DND-41 (cell line): ENCODE measurements around the gene NMUR1.

ENCODE experiments used
- ATAC-seq: fragments of 200-7000 bp; cut with Tn5 transposase; 3 replicates; pipeline ENCODE4 v1.9.1; 2021; ENCODE audit warnings: low read depth; ENCODE audit not compliant: insufficient read depth
- DNase-seq: peaks from one replicate; pipeline ENCODE4 v3.0.0-alpha.2; 2020
- H2AFZ ChIP-seq: 2 replicates; pipeline ENCODE4 v1.6.0; 2012; ENCODE audit warnings: low read depth, low read length
- H3K27ac ChIP-seq: 2 replicates; pipeline ENCODE4 v1.5.1; 2012; ENCODE audit warnings: low read length, inconsistent platforms
- H3K27me3 ChIP-seq: fragments of 200-600 bp; sonication (generic); 2 replicates; pipeline ENCODE4 v1.6.0; 2012; ENCODE audit warnings: low read length, mild to moderate bottlenecking, inconsistent platforms; ENCODE audit not compliant: insufficient read depth, poor library complexity
- H3K36me3 ChIP-seq: 2 replicates; pipeline ENCODE4 v1.5.1; 2012; ENCODE audit warnings: low read length, inconsistent platforms; ENCODE audit not compliant: insufficient read depth
- H3K4me1 ChIP-seq: 2 replicates; pipeline ENCODE4 v1.5.1; 2012; ENCODE audit warnings: mild to moderate bottlenecking, low read length; ENCODE audit not compliant: insufficient read depth
- H3K4me2 ChIP-seq: 2 replicates; pipeline ENCODE4 v1.6.0; 2012; ENCODE audit warnings: mild to moderate bottlenecking, moderate library complexity, low read length, inconsistent platforms; ENCODE audit not compliant: insufficient read depth
- H3K4me3 ChIP-seq, 2 experiments: fragments of 200-600 bp in 1 of 2; shearing (Covaris generic) in 1 of 2; 2 replicates each; pipeline ENCODE4 v1.5.1; 2012 to 2016; ENCODE audit warnings: inconsistent platforms in 2 of 2, low read length in 2 of 2, mild to moderate bottlenecking in 2 of 2, low read depth in 1 of 2, moderate library complexity in 1 of 2
- H3K79me2 ChIP-seq: 2 replicates; pipeline ENCODE4 v1.6.0; 2012; ENCODE audit warnings: low read length, inconsistent platforms; ENCODE audit not compliant: insufficient read depth
- H3K9ac ChIP-seq: 2 replicates; pipeline ENCODE4 v1.6.0; 2012; ENCODE audit warnings: low read depth, mild to moderate bottlenecking, inconsistent platforms, low read length, moderate library complexity
- H3K9me3 ChIP-seq: 2 replicates; pipeline ENCODE4 v1.5.1; 2012; ENCODE audit warnings: low read length, moderate library complexity, mild to moderate bottlenecking, inconsistent platforms; ENCODE audit not compliant: insufficient read depth, severe bottlenecking
- H4K20me1 ChIP-seq: 2 replicates; pipeline ENCODE4 v1.6.0; 2012; ENCODE audit warnings: low read length; ENCODE audit not compliant: insufficient read depth
- CTCF ChIP-seq: IDR thresholded peaks from 2 replicates; pipeline ENCODE4 v1.5.1; 2012; ENCODE audit warnings: borderline replicate concordance, low read length, moderate library complexity, mild to moderate bottlenecking; ENCODE audit not compliant: poor library complexity, severe bottlenecking; ENCODE audit errors: extremely low read depth
- EZH2 ChIP-seq: IDR thresholded peaks from 3 replicates; pipeline ENCODE4 v1.6.1; 2012; ENCODE audit warnings: borderline replicate concordance, low read depth, mild to moderate bottlenecking, moderate library complexity, low read length, inconsistent platforms; ENCODE audit not compliant: severe bottlenecking

Gene NMUR1

DNA sequence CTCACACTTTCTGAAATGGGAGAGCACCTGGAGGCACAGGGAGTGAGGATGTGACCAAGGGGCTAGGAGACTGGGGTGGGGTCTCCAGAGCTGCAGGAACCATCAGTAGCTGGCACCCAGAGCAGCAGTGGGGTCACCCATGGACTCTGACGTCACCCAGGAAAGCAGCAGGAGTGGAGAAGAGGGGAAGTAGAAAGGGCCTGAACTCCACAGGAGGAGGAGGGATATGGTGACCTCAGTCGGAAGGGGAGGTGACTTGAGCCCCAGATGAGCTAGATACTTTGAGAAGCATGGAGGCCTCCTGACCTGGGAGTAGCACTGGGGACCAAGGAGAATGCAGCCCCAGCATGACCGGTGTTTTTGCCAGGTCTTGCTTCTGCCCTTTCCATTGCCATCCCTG lies 8.8 kb downstream of the NMUR1 start:
- ATAC-seq, result no peak
- H3K9me3 ChIP-seq, result no peaks in the 10 kb centered on the region
- H3K4me3 ChIP-seq, result no peak overlapping the region
- H3K4me2 ChIP-seq, result no peak overlapping the region
- no peak overlapping the region for H3K9ac ChIP-seq
- no peaks in the 10 kb centered on the region for H3K36me3 ChIP-seq
- no peak overlapping the region for H2AFZ ChIP-seq
- no peaks in the 10 kb centered on the region for H3K27me3 ChIP-seq
- H3K4me1 ChIP-seq, result peaks cover 37% of the 10 kb centered on the region
- H4K20me1 ChIP-seq, result no peaks in the 10 kb centered on the region
- no peak overlapping the region for H3K27ac ChIP-seq
- H3K79me2 ChIP-seq, result no peaks in the 10 kb centered on the region
- TF ChIP-seq CTCF (no peak), EZH2 (no peak)
- DNase-seq, result no peak

DNA sequence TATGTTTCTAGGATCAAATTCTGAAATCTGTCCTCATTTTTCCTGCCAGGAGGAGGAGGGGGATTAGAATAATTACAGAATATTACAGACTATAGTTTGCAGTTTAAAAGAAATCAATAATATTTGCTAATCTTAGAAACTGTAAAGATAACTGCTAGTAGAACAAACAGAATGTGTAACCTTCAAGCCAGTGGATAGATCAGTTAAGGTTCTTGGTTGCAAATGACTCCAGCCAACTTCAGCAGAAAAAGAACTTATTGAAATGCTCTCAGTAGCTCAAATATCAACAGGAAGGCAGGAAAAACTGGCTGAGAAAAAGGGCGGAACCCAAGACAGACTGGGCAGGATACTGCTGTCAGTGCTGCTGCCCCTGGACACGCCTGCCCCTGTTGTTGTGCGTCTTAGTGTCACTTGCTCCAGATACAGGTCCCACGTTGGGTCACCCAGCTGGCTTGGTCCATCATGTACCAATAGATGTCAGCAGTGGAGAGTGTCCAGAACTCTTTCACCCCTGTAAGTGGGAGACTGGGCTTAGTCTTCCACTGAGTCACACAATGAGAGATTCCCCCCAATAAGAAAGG lies 10.2 kb downstream of the NMUR1 start:
- no peaks in the 10 kb centered on the region for H3K9me3 ChIP-seq
- H3K36me3 ChIP-seq, result no peaks in the 10 kb centered on the region
- H3K79me2 ChIP-seq, result no peaks in the 10 kb centered on the region
- no peak overlapping the region for H3K27ac ChIP-seq
- no peak overlapping the region for H3K9ac ChIP-seq
- no peak for DNase-seq
- no peak overlapping the region for H2AFZ ChIP-seq
- no peaks in the 10 kb centered on the region for H3K27me3 ChIP-seq
- peaks cover 35% of the 10 kb centered on the region for H3K4me1 ChIP-seq
- H4K20me1 ChIP-seq, result no peaks in the 10 kb centered on the region
- no peak for ATAC-seq
- no peak overlapping the region for H3K4me3 ChIP-seq
- H3K4me2 ChIP-seq, result no peak overlapping the region
- TF ChIP-seq EZH2 (no peak), CTCF (no peak)

- DNase-seq (no peak), ATAC-seq (no peak)
- Histone ChIP-seq H3K79me2 (no peaks in the 10 kb centered on the region), H3K27me3 (no peaks in the 10 kb centered on the region), H3K9ac (no peak overlapping the region), H3K4me2 (no peak overlapping the region), H3K27ac (no peak overlapping the region), H3K9me3 (no peaks in the 10 kb centered on the region), H2AFZ (no peak overlapping the region), H3K4me1 (peaks cover 32% of the 10 kb centered on the region), H4K20me1 (no peaks in the 10 kb centered on the region), H3K36me3 (no peaks in the 10 kb centered on the region), H3K4me3 (no peak overlapping the region)
- TF ChIP-seq CTCF (no peak), EZH2 (no peak)
Observed at GRCh38 chr2:231518771-231519170, 11.5 kb downstream of the NMUR1 start.

- Histone ChIP-seq H4K20me1 (no peaks in the 10 kb centered on the region), H3K27ac (no peak overlapping the region), H3K79me2 (no peaks in the 10 kb centered on the region), H3K27me3 (no peaks in the 10 kb centered on the region), H3K4me1 (peaks cover 29% of the 10 kb centered on the region), H2AFZ (0 out of 2 replicates have a peak overlapping the region, but pooled peaks have one; percentile 3), H3K4me2 (no peak overlapping the region), H3K9me3 (no peaks in the 10 kb centered on the region), H3K36me3 (no peaks in the 10 kb centered on the region), H3K4me3 (no peak overlapping the region), H3K9ac (no peak overlapping the region)
- ATAC-seq (no peak), DNase-seq (no peak)
- TF ChIP-seq CTCF, result no peak
- TF ChIP-seq EZH2, result no peak
Observed at GRCh38 chr2:231515603-231516002, 14.6 kb downstream of the NMUR1 start.
